Mucosa of descending colon (tissue), 3 donors: ENCODE measurements around the gene TNFSF10. TPM values are rescaled to one million over a fixed set of nuclear protein-coding genes. Genes with fewer than 3 reads are reported as not detected.
"Not testable (repeated sequence)": the region's sequence is repeated elsewhere in the genome, so short reads cannot be mapped to it uniquely, and the experiment has no call there.

Experiments used
- ATAC-seq: fragments of 200-7000 bp; cut with Tn5 transposase; one replicate; pipeline ENCODE4 v1.9.1; 2020; ENCODE audit warnings: mild to moderate bottlenecking, moderate library complexity
- DNase-seq, 3 donors: peaks; one replicate each; pipeline ENCODE4 v3.0.0-alpha.2; 2020
- H3K36me3 ChIP-seq: fragments of 200-600 bp; one replicate; pipeline ENCODE4 v1.8.0; 2021; ENCODE audit warnings: low read depth, mild to moderate bottlenecking
- H3K4me1 ChIP-seq: fragments of 200-600 bp; one replicate; pipeline ENCODE4 v1.8.0; 2021; ENCODE audit warnings: low read depth, mild to moderate bottlenecking
- H3K4me3 ChIP-seq: fragments of 200-600 bp; one replicate; pipeline ENCODE4 v1.8.0; 2021; ENCODE audit warnings: mild to moderate bottlenecking
- H3K9me3 ChIP-seq: fragments of 200-600 bp; one replicate; pipeline ENCODE4 v1.8.0; 2021; ENCODE audit warnings: mild to moderate bottlenecking
- intact Hi-C, 2 donors: fragments of 100-400 bp; cut with DNase I in 1 of 2; cut with micrococcal nuclease in 1 of 2; formaldehyde crosslinking; loops; one replicate each; pipeline versions ENCODE4 v1.11.0 to v1.11.1; 2022; cut with DNase I, micrococcal nuclease
- total RNA-seq, 3 donors: library from RNA; stranded (reverse); fragmentation: NEBNext Ultra II Directional in 2 of 3; extraction: Animal tissue kit (Norgen Biotek cat#: 25700) in 2 of 3; gene quantifications; one replicate each; pipeline versions ENCODE4 v1.2.1 to v1.2.4, GENCODE V29; 2021 to 2023
- TF ChIP-seq, protein P1 (sequence below): fragments of 200-600 bp; IDR thresholded peaks from one replicate; pipeline ENCODE4 v1.8.0; 2022; ENCODE audit warnings: antibody characterized with exemption, mild to moderate bottlenecking
- donor health status: DM: no; HTN: no; CAD: no; lungs with moderate emphysema.
- donor health status: DM: no; HTN: no; CAD: no.
- donor health status: DM: no; HTN: yes; CAD: no.

Gene TNFSF10
- total RNA-seq, 3 donors from 2014 or later: 70.6 to 220 (median 129) TPM

- TF ChIP-seq, protein P1, sequence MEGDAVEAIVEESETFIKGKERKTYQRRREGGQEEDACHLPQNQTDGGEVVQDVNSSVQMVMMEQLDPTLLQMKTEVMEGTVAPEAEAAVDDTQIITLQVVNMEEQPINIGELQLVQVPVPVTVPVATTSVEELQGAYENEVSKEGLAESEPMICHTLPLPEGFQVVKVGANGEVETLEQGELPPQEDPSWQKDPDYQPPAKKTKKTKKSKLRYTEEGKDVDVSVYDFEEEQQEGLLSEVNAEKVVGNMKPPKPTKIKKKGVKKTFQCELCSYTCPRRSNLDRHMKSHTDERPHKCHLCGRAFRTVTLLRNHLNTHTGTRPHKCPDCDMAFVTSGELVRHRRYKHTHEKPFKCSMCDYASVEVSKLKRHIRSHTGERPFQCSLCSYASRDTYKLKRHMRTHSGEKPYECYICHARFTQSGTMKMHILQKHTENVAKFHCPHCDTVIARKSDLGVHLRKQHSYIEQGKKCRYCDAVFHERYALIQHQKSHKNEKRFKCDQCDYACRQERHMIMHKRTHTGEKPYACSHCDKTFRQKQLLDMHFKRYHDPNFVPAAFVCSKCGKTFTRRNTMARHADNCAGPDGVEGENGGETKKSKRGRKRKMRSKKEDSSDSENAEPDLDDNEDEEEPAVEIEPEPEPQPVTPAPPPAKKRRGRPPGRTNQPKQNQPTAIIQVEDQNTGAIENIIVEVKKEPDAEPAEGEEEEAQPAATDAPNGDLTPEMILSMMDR: peak; percentile 50
- peak; percentile 84 for ATAC-seq
- intact Hi-C loops: not testable (repeated sequence)
Observed at GRCh38 chr3:172490198-172490669, 33.0 kb downstream of the TNFSF10 start.

DNA sequence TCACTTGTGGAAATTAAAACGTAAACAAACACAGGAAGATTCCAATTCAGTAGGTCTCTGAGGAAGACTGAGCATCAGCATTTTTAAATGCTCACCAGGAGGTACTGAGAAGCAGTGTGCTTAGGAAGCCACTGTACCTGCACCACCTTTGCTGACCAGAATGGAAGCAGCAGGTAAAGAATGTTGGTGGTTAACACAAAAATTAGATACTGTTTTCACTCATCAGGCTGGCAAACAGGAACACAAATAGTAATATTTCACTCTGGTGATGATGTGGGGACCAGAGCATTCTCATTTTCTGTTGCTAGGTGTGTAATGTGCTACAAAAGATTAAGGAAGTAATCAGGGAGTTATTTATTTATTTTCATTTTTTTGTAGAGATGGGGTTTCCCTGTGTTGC lies 45.1 kb downstream of the TNFSF10 start:
- Histone ChIP-seq H3K4me3 (no peak overlapping the region), H3K4me1 (no peaks in the 10 kb centered on the region), H3K9me3 (no peaks in the 10 kb centered on the region), H3K36me3 (no peaks in the 10 kb centered on the region)
- ATAC-seq (no peak), DNase-seq (no peak)
- intact Hi-C loops: no loop called here
- TF ChIP-seq, protein P1: no peak

More at GRCh38 chr3:172490198-172490669, 33.0 kb downstream of the TNFSF10 start:
- not testable (repeated sequence) for H3K9me3 ChIP-seq, H3K36me3 ChIP-seq, H3K4me3 ChIP-seq, H3K4me1 ChIP-seq
- peak; percentile 62 to 98 (median 79) for DNase-seq

- H3K4me1 ChIP-seq: no peaks in the 10 kb centered on the region
- no peak for ATAC-seq
- no peaks in the 10 kb centered on the region for H3K9me3 ChIP-seq
- no peak overlapping the region for H3K4me3 ChIP-seq
- intact Hi-C loops: no loop called here
- DNase-seq: no peak
- H3K36me3 ChIP-seq: no peaks in the 10 kb centered on the region
- TF ChIP-seq, protein P1: no peak
Observed at GRCh38 chr3:172476347-172476746, 46.9 kb downstream of the TNFSF10 start.

- DNase-seq (no peak), ATAC-seq (no peak)
- no peaks in the 10 kb centered on the region for H3K36me3 ChIP-seq
- intact Hi-C loops: no loop called here
- H3K4me3 ChIP-seq: no peak overlapping the region
- H3K4me1 ChIP-seq: no peaks in the 10 kb centered on the region
- no peaks in the 10 kb centered on the region for H3K9me3 ChIP-seq
- TF ChIP-seq, protein P1: no peak
Observed at GRCh38 chr3:172475703-172476102, 47.5 kb downstream of the TNFSF10 start.

DNA sequence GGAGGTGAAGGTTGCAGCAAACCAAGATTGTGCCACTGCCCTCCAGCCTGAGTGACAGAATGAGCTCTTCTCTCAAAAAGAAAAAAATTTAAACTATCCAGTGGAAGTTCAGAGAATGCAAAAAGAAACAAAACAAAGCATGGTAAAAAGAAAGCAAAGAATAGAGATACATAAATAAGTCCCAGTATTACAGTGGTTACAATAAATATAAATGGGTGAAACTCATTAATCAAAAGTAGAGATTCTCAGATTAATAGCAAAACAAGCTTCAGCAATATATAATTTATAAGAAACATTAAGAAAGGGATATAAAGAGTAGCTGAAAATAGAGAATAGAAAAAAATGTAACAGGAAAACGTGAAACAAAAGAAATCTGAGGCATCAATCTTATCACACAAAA lies 51.3 kb downstream of the TNFSF10 start:
- DNase-seq: no peak
- Histone ChIP-seq H3K36me3 (no peaks in the 10 kb centered on the region), H3K4me1 (no peaks in the 10 kb centered on the region), H3K9me3 (no peaks in the 10 kb centered on the region), H3K4me3 (no peak overlapping the region)
- TF ChIP-seq, protein P1: no peak
- no peak for ATAC-seq
- intact Hi-C loops: no loop called here

DNA sequence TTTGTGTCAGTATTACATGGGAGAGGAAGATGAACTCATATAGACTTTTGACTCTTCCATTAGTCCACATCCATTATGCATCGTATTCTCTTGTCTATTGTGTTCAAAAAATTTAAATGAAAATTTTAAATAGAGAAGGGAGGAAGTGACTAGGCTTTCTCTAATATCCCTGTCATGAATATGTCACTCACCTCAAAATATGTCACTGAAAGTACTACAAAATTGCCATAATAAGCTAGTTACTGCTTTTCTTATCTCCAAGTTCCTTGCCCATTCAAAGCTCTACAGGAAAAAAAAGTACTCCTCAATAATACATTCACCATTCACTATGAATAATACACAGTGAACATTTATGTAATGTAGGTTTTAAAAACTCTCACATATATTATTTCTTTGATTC lies 52.6 kb downstream of the TNFSF10 start:
- Histone ChIP-seq H3K4me3 (no peak overlapping the region), H3K4me1 (no peaks in the 10 kb centered on the region), H3K36me3 (no peaks in the 10 kb centered on the region), H3K9me3 (no peaks in the 10 kb centered on the region)
- TF ChIP-seq, protein P1: no peak
- ATAC-seq (no peak), DNase-seq (no peak)
- intact Hi-C loops: no loop called here
